SK-N-SH (cell line): ENCODE measurements around the gene CDH4. TPM values are rescaled to one million over a fixed set of nuclear protein-coding genes. Genes with fewer than 3 reads are reported as not detected.

Source experiments
- CTCF ChIA-PET: fragments of 300-600, 350-600 bp; formaldehyde crosslinking; extraction: SDS; loops from one replicate; lab custom pipeline; 2021; lab: Yijun Ruan, JAX
- POLR2A ChIA-PET: fragments of 350-600 bp; sonication (Branson Sonifier 250); formaldehyde crosslinking; extraction: SDS; loops from one replicate; lab custom pipeline; 2020; ENCODE audit warnings: antibody characterized with exemption, inconsistent platforms; lab: Yijun Ruan, JAX
- DNase-seq: peaks from one replicate; pipeline ENCODE4 v3.0.0; 2012
- H2AFZ ChIP-seq: fragments of 200-600 bp; sonication (generic); 2 replicates; pipeline ENCODE4 v1.8.1; 2016; ENCODE audit warnings: antibody characterized with exemption, mild to moderate bottlenecking, low read depth
- H3F3A ChIP-seq: fragments of 200-600 bp; sonication (generic); replicated peaks from 2 replicates; pipeline ENCODE3; 2016; ENCODE audit warnings: antibody characterized with exemption, mild to moderate bottlenecking; ENCODE audit not compliant: insufficient read depth
- H3K27ac ChIP-seq, 2 experiments: fragments of 200-500 bp in 1 of 2; fragments of 200-600 bp in 1 of 2; sonication (Bioruptor generic) in 1 of 2; sonication (generic), shearing (Covaris generic) in 1 of 2; 2 replicates each; pipeline versions ENCODE4 v1.5.1 to v1.6.1; 2014 to 2016; ENCODE audit warnings: low read depth in 2 of 2, inconsistent platforms in 1 of 2, low read length in 1 of 2, mild to moderate bottlenecking in 1 of 2, mixed read lengths in 1 of 2
- H3K27me3 ChIP-seq: fragments of 200-600 bp; sonication (generic), shearing (Covaris generic); 2 replicates; pipeline ENCODE4 v1.6.1; 2016; ENCODE audit warnings: mixed run types; ENCODE audit not compliant: insufficient read depth
- H3K36me3 ChIP-seq, 2 experiments: fragments of 200-500 bp in 1 of 2; fragments of 200-600 bp in 1 of 2; sonication (Bioruptor generic) in 1 of 2; sonication (generic) in 1 of 2; replicated peaks in 1 of 2; 2 replicates each; pipeline versions ENCODE3 to v1.5.1; 2014 to 2016; ENCODE audit warnings: low read length in 1 of 2, mild to moderate bottlenecking in 1 of 2; ENCODE audit not compliant: insufficient read depth in 2 of 2, control insufficient read depth in 1 of 2
- H3K4me1 ChIP-seq, 2 experiments: fragments of 200-500 bp in 1 of 2; fragments of 200-600 bp in 1 of 2; sonication (Bioruptor generic) in 1 of 2; sonication (generic), shearing (Covaris generic) in 1 of 2; 2 replicates each; pipeline versions ENCODE4 v1.5.1 to v1.6.1; 2014 to 2016; ENCODE audit warnings: low read depth in 1 of 2, low read length in 1 of 2, mixed run types in 1 of 2; ENCODE audit not compliant: insufficient read depth in 2 of 2, control insufficient read depth in 1 of 2
- H3K4me2 ChIP-seq: fragments of 200-600 bp; sonication (generic), shearing (Covaris generic); 2 replicates; pipeline ENCODE4 v1.6.1; 2017; ENCODE audit warnings: mixed run types
- H3K4me3 ChIP-seq, 2 experiments: fragments of 200-500 bp in 1 of 2; fragments of 200-600 bp in 1 of 2; sonication (Bioruptor generic) in 1 of 2; sonication (generic), shearing (Covaris generic) in 1 of 2; 2 replicates each; pipeline versions ENCODE4 v1.5.1 to v1.8.1; 2014 to 2016; ENCODE audit warnings: low read depth in 2 of 2, inconsistent platforms in 1 of 2, low read length in 1 of 2, mild to moderate bottlenecking in 1 of 2, mixed read lengths in 1 of 2, moderate library complexity in 1 of 2
- H3K79me2 ChIP-seq: fragments of 200-600 bp; sonication (generic); 2 replicates; pipeline ENCODE4 v1.8.1; 2017; ENCODE audit warnings: mild to moderate bottlenecking; ENCODE audit not compliant: insufficient read depth
- H3K9ac ChIP-seq: fragments of 200-600 bp; sonication (generic); 2 replicates; pipeline ENCODE4 v1.6.1; 2017; ENCODE audit warnings: mixed run types
- H3K9me2 ChIP-seq: fragments of 200-600 bp; sonication (generic); 2 replicates; pipeline ENCODE4 v1.6.1; 2017; ENCODE audit warnings: mixed run types
- H3K9me3 ChIP-seq: fragments of 200-600 bp; sonication (generic); 2 replicates; pipeline ENCODE4 v1.6.1; 2017; ENCODE audit warnings: mixed run types, mild to moderate bottlenecking, moderate library complexity
- H4K20me1 ChIP-seq: fragments of 200-600 bp; sonication (generic); 2 replicates; pipeline ENCODE4 v1.6.1; 2017; ENCODE audit warnings: mild to moderate bottlenecking, mixed run types; ENCODE audit not compliant: insufficient read depth
- CHD2 ChIP-seq: fragments of 150-350 bp; IDR thresholded peaks from 2 replicates; pipeline ENCODE4 v1.6.1; 2018; ENCODE audit warnings: low read length; ENCODE audit not compliant: partially characterized antibody
- EP300 ChIP-seq, 2 experiments: IDR thresholded peaks; 2 replicates each; pipeline versions ENCODE4 v1.4.0 to v1.6.1; 2012; ENCODE audit warnings: borderline replicate concordance in 1 of 2, low read depth in 1 of 2, low read length in 1 of 2
- FOSL2 ChIP-seq: IDR thresholded peaks from 2 replicates; pipeline ENCODE4 v1.4.0; 2012; ENCODE audit warnings: low read depth, mild to moderate bottlenecking, moderate library complexity, borderline replicate concordance
- FOXJ3 ChIP-seq: sonication (generic); formaldehyde crosslinking; IDR thresholded peaks from 2 replicates; pipeline ENCODE4 v1.5.1; 2020; ENCODE audit warnings: mild to moderate bottlenecking, missing genetic modification reagents
- GATA2 ChIP-seq: sonication (generic); formaldehyde crosslinking; IDR thresholded peaks from 2 replicates; pipeline ENCODE4 v1.5.0; 2020; ENCODE audit warnings: mild to moderate bottlenecking, missing genetic modification reagents
- IRF3 ChIP-seq: fragments of 150-350 bp; IDR thresholded peaks from 2 replicates; pipeline ENCODE4 v1.6.1; 2016; ENCODE audit warnings: mild to moderate bottlenecking, low read depth, low read length
- JUND ChIP-seq: IDR thresholded peaks from 2 replicates; pipeline ENCODE4 v1.4.0; 2012
- MAX ChIP-seq: IDR thresholded peaks from 2 replicates; pipeline ENCODE4 v1.4.0; 2012; ENCODE audit warnings: low read depth
- MXI1 ChIP-seq: IDR thresholded peaks from 2 replicates; pipeline ENCODE4 v1.6.1; 2012; ENCODE audit warnings: mild to moderate bottlenecking, low read depth, low read length, improper control_type of control experiment
- NRF1 ChIP-seq: IDR thresholded peaks from 2 replicates; pipeline ENCODE4 v1.6.1; 2012; ENCODE audit warnings: low read depth, mild to moderate bottlenecking, low read length
- PBX3 ChIP-seq: IDR thresholded peaks from 2 replicates; pipeline ENCODE4; 2012
- RCOR1 ChIP-seq: fragments of 150-350 bp; IDR thresholded peaks from 2 replicates; pipeline ENCODE4 v1.6.1; 2017; ENCODE audit warnings: antibody characterized with exemption, low read length
- REST ChIP-seq: IDR thresholded peaks from 2 replicates; pipeline ENCODE4 v1.6.1; 2012; ENCODE audit warnings: mild to moderate bottlenecking, low read depth, low read length, moderate library complexity
- SIN3A ChIP-seq: IDR thresholded peaks from 2 replicates; pipeline ENCODE4 v1.6.1; 2012; ENCODE audit warnings: low read depth, mild to moderate bottlenecking, low read length, moderate library complexity, borderline replicate concordance
- TAF1 ChIP-seq: IDR thresholded peaks from 2 replicates; pipeline ENCODE4 v1.6.1; 2012; ENCODE audit warnings: low read depth, mild to moderate bottlenecking, low read length, moderate library complexity, borderline replicate concordance
- USF1 ChIP-seq: IDR thresholded peaks from 2 replicates; pipeline ENCODE4 v1.4.0; 2012; ENCODE audit warnings: low read depth, borderline replicate concordance
- YY1 ChIP-seq: IDR thresholded peaks from 2 replicates; pipeline ENCODE4 v1.4.0; 2012; ENCODE audit warnings: low read depth, mild to moderate bottlenecking
- WGBS: methylation state at CpG from one replicate; pipeline ENCODE4 v1.1.6; 2017; ENCODE audit warnings: low lambda C conversion rate; 5-methylcytosine and 5-hydroxymethylcytosine counted together
- polyA plus RNA-seq, 3 experiments: library from polyadenylated mRNA; depleted of rRNA; stranded (reverse); fragments of >200 nt; gene quantifications; 2 replicates each; pipeline ENCODE4 v1.2.3, GENCODE V29; 2012

CDH4 gene
- polyA plus RNA-seq, 1 of the 3 experiments (the other 2 are of a cell fraction): not detected

GRCh38 chr20:61291166-61291829 lies 39.2 kb downstream of the CDH4 start (continued):
- no peak for TF ChIP-seq NRF1
- no peak for TF ChIP-seq REST

GRCh38 chr20:61292391-61292790 lies 40.3 kb downstream of the CDH4 start:
- WGBS: 53% methylated on average over 10 of the region's 11 CpGs
- no peak overlapping the region for H2AFZ ChIP-seq
- ChIA-PET CTCF (no interaction called here), POLR2A (no interaction called here)
- H3K27ac ChIP-seq: no peak overlapping the region
- DNase-seq: no peak
- no peaks in the 10 kb centered on the region for H3F3A ChIP-seq
- H3K9me2 ChIP-seq: no peaks in the 10 kb centered on the region
- H3K4me2 ChIP-seq: no peak overlapping the region
- no peak overlapping the region for H3K9ac ChIP-seq
- H3K4me1 ChIP-seq: no peaks in the 10 kb centered on the region
- no peaks in the 10 kb centered on the region for H3K79me2 ChIP-seq
- H3K36me3 ChIP-seq: no peaks in the 10 kb centered on the region
- TF ChIP-seq GATA2 (CRISPR knock-in tag) (no peak), TAF1 (no peak), MXI1 (no peak), SIN3A (no peak), FOXJ3 (CRISPR knock-in tag) (no peak), JUND (no peak), USF1 (no peak), EP300 (IDR thresholded peaks at IDR 0.05; ENCODE audit: borderline replicate concordance in 1 of 2, low read depth in 1 of 2, low read length in 1 of 2) (no peak), FOSL2 (no peak), IRF3 (no peak), CHD2 (no peak), RCOR1 (no peak), PBX3 (no peak), YY1 (no peak), MAX (no peak)
- TF ChIP-seq, all 33 proteins: peak for 0
- no peak overlapping the region for H3K4me3 ChIP-seq
- H3K9me3 ChIP-seq: no peaks in the 10 kb centered on the region
- no peaks in the 10 kb centered on the region for H3K27me3 ChIP-seq
- H4K20me1 ChIP-seq: no peaks in the 10 kb centered on the region
